IMR-90 (cell line): ENCODE data around the gene CPXM2. TPM values are rescaled to one million over a fixed set of nuclear protein-coding genes. Genes with fewer than 3 reads are reported as not detected.

Experiments
- ATAC-seq: fragments of 200-7000 bp; cut with Tn5 transposase; 2 replicates; pipeline ENCODE4 v1.9.1; 2020; ENCODE audit warnings: low read depth, mild to moderate bottlenecking, moderate library complexity
- BruUV-seq: library from RNA; stranded (reverse); fragments of 400-500 nt; replicated peaks from 2 replicates; lab custom pipeline; 2021; lab: Mats Ljungman, UMichigan
- CTCF ChIA-PET: fragments of 300-600 bp; formaldehyde crosslinking; extraction: SDS; loops from one replicate; lab custom pipeline; 2021; ENCODE audit warnings: antibody characterized with exemption; lab: Yijun Ruan, JAX
- POLR2A ChIA-PET: fragments of 300-600 bp; sonication (Branson Sonifier 250); formaldehyde crosslinking; loops from one replicate; lab custom pipeline; 2022; ENCODE audit warnings: antibody characterized with exemption; ENCODE audit not compliant: unreplicated experiment; lab: Charles Lee
- DNase-seq: peaks from one replicate; pipeline ENCODE4 v3.0.0; 2013
- H2AFZ ChIP-seq: replicated peaks from 2 replicates; pipeline ENCODE3; 2013; ENCODE audit warnings: low read length, mild to moderate bottlenecking; ENCODE audit not compliant: poor library complexity
- H2AK5ac ChIP-seq: 2 replicates; pipeline ENCODE4 v1.6.1; 2013; ENCODE audit warnings: low read depth, low read length, inconsistent platforms
- H2AK9ac ChIP-seq: replicated peaks from 2 replicates; pipeline ENCODE3; 2013; ENCODE audit warnings: mild to moderate bottlenecking, low read depth, low read length, moderate library complexity; ENCODE audit not compliant: poor library complexity
- H2BK120ac ChIP-seq: 2 replicates; pipeline ENCODE4 v1.6.1; 2013; ENCODE audit warnings: low read depth, low read length, inconsistent platforms
- H2BK15ac ChIP-seq: 3 replicates; pipeline ENCODE4 v1.6.1; 2013; ENCODE audit warnings: low read depth, low read length, inconsistent platforms
- H2BK20ac ChIP-seq: 2 replicates; pipeline ENCODE4 v1.6.1; 2013; ENCODE audit warnings: low read depth, mild to moderate bottlenecking, inconsistent platforms, low read length, moderate library complexity
- H2BK5ac ChIP-seq: 2 replicates; pipeline ENCODE4 v1.6.1; 2013; ENCODE audit warnings: mild to moderate bottlenecking, low read depth, low read length, inconsistent platforms; ENCODE audit not compliant: poor library complexity, severe bottlenecking
- H3K14ac ChIP-seq: replicated peaks from 2 replicates; pipeline ENCODE4 v1.6.1; 2013; ENCODE audit warnings: low read depth, low read length, inconsistent platforms
- H3K18ac ChIP-seq: 2 replicates; pipeline ENCODE4 v1.6.1; 2013; ENCODE audit warnings: low read depth, low read length, control low read depth
- H3K23ac ChIP-seq: 2 replicates; pipeline ENCODE4 v1.6.1; 2013; ENCODE audit warnings: low read depth, low read length, inconsistent platforms
- H3K27ac ChIP-seq: 2 replicates; pipeline ENCODE4 v1.5.1; 2013; ENCODE audit warnings: mild to moderate bottlenecking, control low read depth, low read length; ENCODE audit not compliant: insufficient read depth
- H3K27me3 ChIP-seq: 2 replicates; pipeline ENCODE4 v1.6.1; 2013; ENCODE audit warnings: low read length; ENCODE audit not compliant: control insufficient read depth, insufficient read depth
- H3K36me3 ChIP-seq: 2 replicates; pipeline ENCODE4 v1.6.1; 2013; ENCODE audit warnings: low read length, mixed read lengths; ENCODE audit not compliant: control insufficient read depth, insufficient read depth
- H3K4ac ChIP-seq: 2 replicates; pipeline ENCODE4 v1.6.1; 2013; ENCODE audit warnings: low read depth, low read length, inconsistent platforms
- H3K4me1 ChIP-seq: 2 replicates; pipeline ENCODE4 v1.6.1; 2013; ENCODE audit warnings: low read length, mixed read lengths; ENCODE audit not compliant: control insufficient read depth, insufficient read depth
- H3K4me2 ChIP-seq: 2 replicates; pipeline ENCODE4 v1.6.1; 2013; ENCODE audit warnings: low read depth, mild to moderate bottlenecking, control low read depth, low read length, moderate library complexity
- H3K4me3 ChIP-seq: 2 replicates; pipeline ENCODE4 v1.5.1; 2013; ENCODE audit warnings: low read depth, mild to moderate bottlenecking, control low read depth, low read length, moderate library complexity; ENCODE audit not compliant: insufficient read depth
- H3K56ac ChIP-seq: 2 replicates; pipeline ENCODE4 v1.6.1; 2013; ENCODE audit warnings: low read length, inconsistent platforms; ENCODE audit not compliant: insufficient read depth; ENCODE audit errors: extremely low read depth
- H3K79me1 ChIP-seq, 2 experiments: 2 replicates each; pipeline ENCODE4 v1.6.1; 2013; ENCODE audit warnings: low read length in 2 of 2, inconsistent platforms in 1 of 2, low read depth in 1 of 2
- H3K9ac ChIP-seq: 2 replicates; pipeline ENCODE4 v1.6.1; 2013; ENCODE audit warnings: low read depth, low read length, control low read depth
- H3K9me1 ChIP-seq: 2 replicates; pipeline ENCODE4 v1.6.1; 2013; ENCODE audit warnings: low read length, inconsistent platforms; ENCODE audit not compliant: insufficient read depth
- H3K9me3 ChIP-seq: 2 replicates; pipeline ENCODE4 v1.6.1; 2013; ENCODE audit warnings: low read length; ENCODE audit not compliant: control insufficient read depth, insufficient read depth
- H4K20me1 ChIP-seq: 2 replicates; pipeline ENCODE4 v1.6.1; 2013; ENCODE audit warnings: low read length, inconsistent platforms; ENCODE audit not compliant: insufficient read depth
- H4K5ac ChIP-seq: 2 replicates; pipeline ENCODE4 v1.6.1; 2013; ENCODE audit warnings: mild to moderate bottlenecking, low read depth, low read length, control low read depth
- H4K8ac ChIP-seq, 2 experiments: 2 replicates each; pipeline ENCODE4 v1.6.1; 2013; ENCODE audit warnings: low read depth in 2 of 2, low read length in 2 of 2, control low read depth in 1 of 2, inconsistent platforms in 1 of 2
- H4K91ac ChIP-seq: 2 replicates; pipeline ENCODE4 v1.6.1; 2013; ENCODE audit warnings: low read depth, low read length, inconsistent platforms; ENCODE audit not compliant: insufficient read depth
- BHLHE40 ChIP-seq: fragments of 150-350 bp; IDR thresholded peaks from 2 replicates; pipeline ENCODE4 v1.6.1; 2016; ENCODE audit warnings: mild to moderate bottlenecking, low read depth, low read length
- CEBPB ChIP-seq: IDR thresholded peaks from 2 replicates; pipeline ENCODE4 v1.6.1; 2012; ENCODE audit warnings: low read depth, low read length, improper control_type of control experiment
- CHD1 ChIP-seq: IDR thresholded peaks from 2 replicates; pipeline ENCODE4 v1.6.1; 2012; ENCODE audit warnings: low read depth, low read length, improper control_type of control experiment
- ELK1 ChIP-seq: fragments of 150-350 bp; IDR thresholded peaks from 2 replicates; pipeline ENCODE4 v1.6.1; 2016; ENCODE audit warnings: low read depth, mild to moderate bottlenecking, low read length, moderate library complexity, borderline replicate concordance
- MAFK ChIP-seq: IDR thresholded peaks from 2 replicates; pipeline ENCODE4 v1.6.1; 2012; ENCODE audit warnings: low read depth, low read length, improper control_type of control experiment
- MAZ ChIP-seq: IDR thresholded peaks from 2 replicates; pipeline ENCODE4 v1.6.1; 2012; ENCODE audit warnings: low read depth, mild to moderate bottlenecking, low read length, improper control_type of control experiment, moderate library complexity, borderline replicate concordance
- MXI1 ChIP-seq: IDR thresholded peaks from 2 replicates; pipeline ENCODE4 v1.6.1; 2012; ENCODE audit warnings: low read depth, mild to moderate bottlenecking, low read length, moderate library complexity, borderline replicate concordance
- NFE2L2 ChIP-seq: fragments of 150-350 bp; IDR thresholded peaks from 2 replicates; pipeline ENCODE4 v1.6.1; 2016; ENCODE audit warnings: low read depth, mild to moderate bottlenecking, low read length
- RCOR1 ChIP-seq: IDR thresholded peaks from 2 replicates; pipeline ENCODE4 v1.6.1; 2012; ENCODE audit warnings: mild to moderate bottlenecking, low read length, improper control_type of control experiment; ENCODE audit not compliant: insufficient replicate concordance
- RFX5 ChIP-seq: IDR thresholded peaks from 2 replicates; pipeline ENCODE4 v1.8.0; 2012; ENCODE audit warnings: low read depth, mild to moderate bottlenecking, low read length, moderate library complexity
- SMC3 ChIP-seq: fragments of 150-350 bp; IDR thresholded peaks from 2 replicates; pipeline ENCODE4 v1.6.1; 2016; ENCODE audit warnings: low read depth, mild to moderate bottlenecking, antibody characterized with exemption, low read length, moderate library complexity
- USF2 ChIP-seq: fragments of 150-350 bp; IDR thresholded peaks from 2 replicates; pipeline ENCODE4 v1.6.1; 2017; ENCODE audit warnings: mild to moderate bottlenecking, antibody characterized with exemption, low read length, low read depth
- WGBS, 2 experiments: methylation state at CpG; one replicate each; pipeline versions ENCODE4 v1.1.5 to v1.1.7; 2013; ENCODE audit warnings: missing lambda C conversion rate in 2 of 2; ENCODE audit not compliant: insufficient read length in 1 of 2; ENCODE audit errors: extremely low coverage in 2 of 2; 5-methylcytosine and 5-hydroxymethylcytosine counted together
- dilution Hi-C: fragments of 300-500 bp; cut with HindIII; formaldehyde crosslinking; loops from one replicate; pipeline ENCODE4 v1.14.3; 2018; ENCODE audit warnings: low sequenced_read_pairs; ENCODE audit not compliant: unreplicated experiment
- in situ Hi-C: fragments of 300-500 bp; cut with MboI; formaldehyde crosslinking; loops from 3 replicates; pipeline ENCODE4 v1.14.3; 2019; ENCODE audit warnings: low sequenced_read_pairs, inconsistent platforms, mixed read lengths
- intact Hi-C: fragments of 100-400 bp; cut with micrococcal nuclease; formaldehyde crosslinking; loops from 2 replicates; pipeline ENCODE4 v1.10.0; 2022
- polyA plus RNA-seq, 3 experiments: library from polyadenylated mRNA; depleted of rRNA; stranded (reverse); fragments of >200 nt; gene quantifications; 2 replicates each; pipeline ENCODE4 v1.2.3, GENCODE V29; 2012; ENCODE audit warnings: low replicate concordance in 1 of 3
- total RNA-seq: library from RNA; depleted of rRNA; stranded (reverse); fragments of >200 nt; gene quantifications from 2 replicates; pipeline ENCODE4 v1.2.3, GENCODE V29; 2012
- TF ChIP-seq, protein P1 (sequence below): conservative IDR thresholded peaks from 2 replicates; pipeline ENCODE4 v1.5.1; 2012; ENCODE audit warnings: mild to moderate bottlenecking, low read depth, low read length, improper control_type of control experiment

CPXM2 gene
- total and polyA plus RNA-seq, 2 of the 4 experiments (the other 2 are of a cell fraction) = not detected

DNA sequence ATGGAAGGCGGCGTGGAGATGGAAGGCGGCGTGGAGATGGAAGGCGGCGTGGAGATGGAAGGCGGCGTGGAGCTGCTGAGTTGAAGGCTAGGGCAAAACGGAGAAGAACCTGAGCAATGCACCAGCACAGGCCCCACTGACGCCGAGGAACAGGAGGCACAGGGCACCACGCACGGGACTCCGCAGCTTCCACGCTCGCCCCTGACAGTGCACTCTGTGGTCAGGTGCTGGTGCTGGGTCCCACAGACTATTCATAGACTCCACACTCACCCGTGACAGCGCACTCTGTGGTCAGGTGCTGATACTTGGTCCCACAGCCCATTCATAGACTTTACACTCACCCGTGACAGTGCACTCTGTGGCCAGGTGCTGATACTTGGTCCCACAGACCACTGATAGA is 34.0 kb downstream of the CPXM2 start:
- POLR2A ChIA-PET = no interaction called here
- Histone ChIP-seq H2AFZ (no peak overlapping the region), H3K14ac (no peak overlapping the region), H4K8ac (no peak overlapping the region), H3K9me3 (peaks cover 47% of the 10 kb centered on the region), H2AK9ac (peak overlapping the region; percentile 65), H3K4me2 (no peak overlapping the region), H2BK120ac (no peak overlapping the region), H3K4me1 (no peaks in the 10 kb centered on the region), H2BK5ac (no peak overlapping the region), H3K56ac (no peak overlapping the region), H4K20me1 (no peaks in the 10 kb centered on the region), H3K23ac (no peak overlapping the region), H3K27me3 (no peaks in the 10 kb centered on the region), H3K36me3 (no peaks in the 10 kb centered on the region), H3K4me3 (no peak overlapping the region), H2AK5ac (no peak overlapping the region), H3K18ac (no peak overlapping the region), H2BK20ac (no peak overlapping the region), H3K9ac (no peak overlapping the region), H4K5ac (no peak overlapping the region), H3K27ac (no peak overlapping the region), H3K79me1 (no peaks in the 10 kb centered on the region), H3K9me1 (no peaks in the 10 kb centered on the region), H2BK15ac (no peak overlapping the region), H3K4ac (no peak overlapping the region), H4K91ac (no peak overlapping the region)
- ATAC-seq = no peak
- intact Hi-C loops (no loop called here), dilution Hi-C loops (no loop called here), in situ Hi-C loops (no loop called here)
- no peak for DNase-seq
- BruUV-seq = no TSS peak
- 71% methylated on average over 9 of the region's 19 CpGs; no CpG with 5 or more reads in 1 of the 2 experiments for WGBS, 2 experiments
- CTCF ChIA-PET = no interaction called here
- no peak for TF ChIP-seq ELK1
- no peak for TF ChIP-seq NFE2L2
- TF ChIP-seq MXI1 = no peak
- TF ChIP-seq USF2 = no peak
- TF ChIP-seq CHD1 = no peak
- TF ChIP-seq MAZ = no peak
- TF ChIP-seq, protein P1, sequence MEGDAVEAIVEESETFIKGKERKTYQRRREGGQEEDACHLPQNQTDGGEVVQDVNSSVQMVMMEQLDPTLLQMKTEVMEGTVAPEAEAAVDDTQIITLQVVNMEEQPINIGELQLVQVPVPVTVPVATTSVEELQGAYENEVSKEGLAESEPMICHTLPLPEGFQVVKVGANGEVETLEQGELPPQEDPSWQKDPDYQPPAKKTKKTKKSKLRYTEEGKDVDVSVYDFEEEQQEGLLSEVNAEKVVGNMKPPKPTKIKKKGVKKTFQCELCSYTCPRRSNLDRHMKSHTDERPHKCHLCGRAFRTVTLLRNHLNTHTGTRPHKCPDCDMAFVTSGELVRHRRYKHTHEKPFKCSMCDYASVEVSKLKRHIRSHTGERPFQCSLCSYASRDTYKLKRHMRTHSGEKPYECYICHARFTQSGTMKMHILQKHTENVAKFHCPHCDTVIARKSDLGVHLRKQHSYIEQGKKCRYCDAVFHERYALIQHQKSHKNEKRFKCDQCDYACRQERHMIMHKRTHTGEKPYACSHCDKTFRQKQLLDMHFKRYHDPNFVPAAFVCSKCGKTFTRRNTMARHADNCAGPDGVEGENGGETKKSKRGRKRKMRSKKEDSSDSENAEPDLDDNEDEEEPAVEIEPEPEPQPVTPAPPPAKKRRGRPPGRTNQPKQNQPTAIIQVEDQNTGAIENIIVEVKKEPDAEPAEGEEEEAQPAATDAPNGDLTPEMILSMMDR = no peak
- TF ChIP-seq SMC3 = no peak
- no peak for TF ChIP-seq RCOR1
- no peak for TF ChIP-seq RFX5
- TF ChIP-seq BHLHE40 = no peak
- no peak for TF ChIP-seq MAFK
- TF ChIP-seq CEBPB = no peak
